HG03439 (cell line): ENCODE results near the gene GNAI1.

Source experiments
- ATAC-seq: cut with Tn5 transposase; IDR thresholded peaks from one replicate; pipeline ENCODE4 v1.9.1; 2021; ENCODE audit warnings: mild to moderate bottlenecking, moderate library complexity; ENCODE audit not compliant: unreplicated experiment

Gene GNAI1

GRCh38 chr7:80131675-80132435 is 2.8 kb upstream of the GNAI1 start:
- ATAC-seq, result no peak

GRCh38 chr7:80132594-80132993 is 2.0 kb upstream of the GNAI1 start:
- ATAC-seq, result no peak

- no peak for ATAC-seq
These were observed 1.1 kb upstream of the GNAI1 start for GRCh38 chr7:80133361-80134114.

DNA sequence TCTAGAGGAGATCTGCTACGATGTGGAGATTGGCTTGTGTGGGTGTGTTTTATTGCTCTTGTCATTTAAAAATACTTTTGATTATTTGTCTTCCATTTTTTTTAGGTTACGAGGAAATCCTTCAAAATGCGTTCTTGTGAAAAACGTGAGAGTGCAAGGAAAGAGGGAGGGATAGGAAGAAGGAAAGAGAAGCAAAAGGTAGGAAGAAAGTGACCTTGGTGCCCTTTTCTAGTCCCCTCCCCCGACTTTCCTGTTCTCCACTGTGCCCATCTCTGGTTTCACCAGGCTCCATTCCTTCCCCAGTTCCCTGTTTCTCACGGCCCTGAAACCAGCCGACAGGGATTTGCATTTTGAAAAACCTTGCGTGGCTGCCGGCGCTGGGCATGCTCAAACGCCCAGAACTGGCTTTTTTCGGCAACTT is 506 bp upstream of the GNAI1 start:
- no peak for ATAC-seq

DNA sequence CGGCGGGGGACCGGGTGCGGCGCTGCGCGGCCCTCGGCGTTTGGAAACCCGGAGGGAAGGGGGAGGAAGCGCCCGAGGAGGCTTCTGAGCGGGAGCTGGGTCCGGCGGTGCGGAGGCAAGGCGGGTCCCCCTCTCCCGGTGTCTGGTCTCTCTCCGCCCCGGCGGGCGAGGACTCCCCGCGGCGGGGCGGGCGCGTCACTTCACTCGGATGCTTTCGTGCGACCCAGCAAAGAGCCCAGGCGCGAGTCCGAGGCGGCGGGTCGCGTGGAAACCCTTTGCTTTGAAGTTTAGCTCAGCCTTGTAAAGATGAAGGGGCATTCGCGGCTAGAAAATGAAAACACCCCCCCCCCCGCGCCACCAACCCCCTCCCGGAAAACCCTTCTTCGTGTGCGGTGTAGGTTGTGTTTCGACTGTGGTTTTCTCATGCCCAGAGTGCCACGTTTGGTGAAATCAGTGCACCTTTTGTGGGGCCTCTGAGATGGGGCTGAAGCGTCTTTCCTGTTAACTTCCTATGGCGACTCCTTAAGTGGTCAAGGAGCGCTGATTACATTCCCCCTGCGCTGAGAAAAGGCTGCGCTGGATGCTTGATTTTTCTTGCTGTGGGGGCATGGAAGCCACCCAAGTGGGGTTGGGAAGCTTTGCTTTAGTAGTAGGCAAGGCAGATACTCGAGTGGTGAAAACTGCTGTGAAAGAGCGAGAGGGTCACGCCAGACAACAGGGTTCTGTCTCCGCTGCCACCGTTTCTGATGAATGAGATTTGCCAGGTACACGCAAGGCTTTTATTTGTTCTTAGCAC is 876 bp downstream of the GNAI1 start:
- peak; percentile 15 for ATAC-seq

DNA sequence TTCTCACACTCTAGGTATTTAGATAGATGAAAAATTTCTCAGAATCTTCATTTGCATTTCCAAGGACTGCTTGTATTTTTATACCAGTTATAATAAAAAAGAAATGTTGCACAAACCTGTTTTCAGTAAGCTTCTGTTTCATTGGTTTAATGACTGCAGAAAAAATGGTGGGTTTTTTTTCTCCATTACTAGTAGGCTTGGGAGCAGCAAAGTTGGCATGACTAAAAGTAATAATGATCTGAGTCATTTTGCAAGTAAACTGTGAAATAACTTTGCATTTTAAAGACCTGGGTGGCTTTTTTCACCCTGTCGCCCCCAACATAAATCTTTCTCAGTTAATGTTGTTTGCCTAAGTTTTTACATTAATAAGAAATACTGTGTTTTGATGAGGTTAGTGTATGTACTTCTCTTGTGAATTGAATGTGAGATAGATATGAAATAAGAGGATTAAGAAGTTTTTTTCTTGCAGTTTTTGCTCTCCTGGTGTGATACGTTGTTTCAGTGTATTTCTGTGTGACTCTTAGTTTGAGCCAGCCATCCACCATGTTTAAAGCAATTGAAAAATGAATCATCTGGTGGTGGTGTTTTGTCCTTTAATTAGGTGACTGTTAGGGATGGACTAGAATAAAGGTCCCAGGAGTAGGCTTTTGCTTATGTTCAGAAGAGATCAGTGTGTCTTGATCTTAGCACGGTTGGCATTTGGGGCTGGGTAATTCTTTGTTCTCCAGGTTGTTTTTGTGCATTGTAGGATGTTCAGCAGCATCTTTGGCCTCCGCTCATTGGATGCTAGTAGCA is 1.8 kb downstream of the GNAI1 start:
- peak; percentile 52 for ATAC-seq

GRCh38 chr7:80137410-80137809 is 2.8 kb downstream of the GNAI1 start:
- no peak for ATAC-seq

DNA sequence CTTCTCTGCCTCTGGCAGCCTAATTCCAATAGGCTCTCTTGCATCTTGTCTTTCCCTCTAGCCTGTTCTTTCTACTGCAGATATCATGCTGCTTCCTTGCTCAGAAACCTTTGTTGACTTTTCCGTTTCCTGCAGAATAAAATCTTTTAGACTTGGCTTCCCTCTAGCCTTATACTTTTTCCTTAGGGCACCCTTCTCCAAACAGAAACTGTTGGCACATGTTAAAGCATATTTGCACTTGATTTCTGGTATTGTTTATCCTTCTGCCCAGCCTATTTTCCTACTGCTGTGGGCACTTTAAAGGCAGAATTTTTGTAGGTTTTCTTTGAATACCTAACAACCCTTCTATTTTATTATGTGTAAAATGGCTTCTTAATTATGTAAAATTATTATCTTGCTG is 4.6 kb downstream of the GNAI1 start:
- no peak for ATAC-seq

- no peak for ATAC-seq
These were observed 5.8 kb downstream of the GNAI1 start for GRCh38 chr7:80140388-80140787.

- ATAC-seq, result no peak
These were observed 6.7 kb downstream of the GNAI1 start for GRCh38 chr7:80141376-80141775.

DNA sequence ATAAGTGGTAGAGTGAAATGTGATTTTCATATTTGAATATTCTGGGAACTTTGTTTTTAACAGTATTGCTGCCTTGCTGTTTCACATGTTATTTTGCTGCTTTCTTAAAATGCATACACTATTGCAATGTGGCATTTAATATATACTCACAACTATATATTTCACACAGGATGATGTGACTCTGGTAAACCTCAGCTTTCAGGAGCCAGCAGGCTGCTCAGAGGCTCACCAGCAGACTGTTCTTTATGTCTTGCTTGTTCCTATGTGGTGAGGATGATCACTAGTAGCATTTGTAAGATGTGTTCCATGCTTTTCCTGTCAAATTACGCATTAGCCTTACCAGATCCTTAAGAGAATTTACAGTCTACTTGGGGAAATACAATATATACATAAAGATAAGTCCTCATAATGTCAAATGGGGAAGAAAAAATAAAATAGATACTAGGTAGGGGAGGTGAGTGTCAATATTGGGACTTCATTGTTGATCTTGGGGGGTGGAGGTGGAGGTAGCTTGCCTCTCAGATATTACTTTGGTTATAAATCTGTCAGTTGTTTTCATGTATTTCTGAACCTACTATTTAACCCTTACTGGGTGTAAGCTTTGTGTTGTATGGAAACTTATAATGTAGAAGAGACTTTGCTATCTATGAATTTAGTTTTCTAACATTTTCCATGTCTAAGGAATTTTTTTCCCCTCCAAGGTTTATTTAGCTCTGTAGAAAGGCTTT is 8.4 kb downstream of the GNAI1 start:
- no peak for ATAC-seq

DNA sequence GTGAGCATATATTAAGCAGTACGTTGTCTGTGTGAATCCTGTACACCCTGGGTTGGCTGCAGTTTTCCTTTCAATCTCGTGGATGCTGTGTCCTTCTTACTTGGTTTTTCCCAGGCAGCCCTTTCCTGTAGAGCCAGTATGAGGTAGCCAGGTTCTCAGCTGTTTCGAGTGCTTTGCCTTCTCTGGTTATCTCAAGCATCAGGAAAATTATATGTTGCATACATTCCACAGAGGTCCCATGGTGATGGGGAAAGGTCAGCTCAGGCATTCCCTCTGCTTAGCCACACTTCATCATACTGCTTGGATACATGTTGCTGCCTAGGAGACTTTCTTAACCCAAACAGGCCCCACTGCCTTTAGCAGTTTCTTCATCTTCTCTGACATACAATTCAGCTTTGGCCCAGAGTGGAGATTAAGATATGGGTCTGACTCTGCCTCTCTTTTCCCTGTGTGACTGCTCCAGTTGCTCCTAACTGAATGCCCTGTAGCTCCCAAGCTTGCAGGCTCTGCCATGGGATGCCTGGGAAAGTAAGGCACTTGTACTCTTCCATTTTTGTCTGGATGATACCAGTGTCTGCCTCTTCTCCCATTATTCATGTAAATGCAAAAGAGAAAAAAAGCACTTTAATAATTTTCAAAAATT is 11.3 kb downstream of the GNAI1 start:
- no peak for ATAC-seq

GRCh38 chr7:80146545-80147182 is 12.0 kb downstream of the GNAI1 start:
- ATAC-seq, result no peak

DNA sequence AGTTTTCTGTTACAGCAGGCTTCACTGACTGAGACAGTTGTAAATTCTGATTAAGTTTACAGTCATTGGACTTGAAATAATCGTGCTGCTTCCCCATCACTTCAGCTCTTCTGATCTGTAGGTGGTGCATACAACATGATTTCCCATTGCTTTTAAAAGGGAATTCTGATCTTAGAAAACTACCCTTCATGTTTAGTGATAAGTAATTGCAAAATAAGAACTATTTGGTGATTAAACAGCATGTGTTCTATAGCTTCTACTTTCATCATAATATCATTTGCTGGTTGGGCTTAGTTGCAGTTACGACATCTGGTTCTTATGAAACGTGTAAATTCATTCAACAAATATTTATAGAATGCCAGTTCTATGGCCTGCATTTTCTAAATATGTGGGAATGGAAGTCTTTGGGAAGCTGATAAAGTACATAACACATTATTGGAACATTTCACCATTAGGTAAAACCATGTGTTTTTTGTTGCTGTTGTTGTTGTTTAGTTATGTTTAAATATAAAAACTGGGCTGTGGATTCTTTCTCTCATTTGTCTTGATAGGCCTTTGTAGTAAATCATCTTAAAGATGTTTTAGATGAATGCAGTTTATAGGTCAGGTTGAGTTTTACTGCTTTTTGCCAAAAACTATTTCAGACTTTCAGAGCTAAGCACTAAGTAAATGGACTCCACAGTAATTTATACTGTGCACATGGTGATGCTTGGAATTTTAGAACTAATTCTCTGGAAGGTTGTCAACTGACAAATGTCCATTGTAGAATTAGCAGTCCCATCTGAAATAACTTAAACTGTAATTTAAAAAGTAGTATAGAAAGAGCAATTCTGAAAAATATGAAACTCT is 13.1 kb downstream of the GNAI1 start:
- ATAC-seq, result no peak

DNA sequence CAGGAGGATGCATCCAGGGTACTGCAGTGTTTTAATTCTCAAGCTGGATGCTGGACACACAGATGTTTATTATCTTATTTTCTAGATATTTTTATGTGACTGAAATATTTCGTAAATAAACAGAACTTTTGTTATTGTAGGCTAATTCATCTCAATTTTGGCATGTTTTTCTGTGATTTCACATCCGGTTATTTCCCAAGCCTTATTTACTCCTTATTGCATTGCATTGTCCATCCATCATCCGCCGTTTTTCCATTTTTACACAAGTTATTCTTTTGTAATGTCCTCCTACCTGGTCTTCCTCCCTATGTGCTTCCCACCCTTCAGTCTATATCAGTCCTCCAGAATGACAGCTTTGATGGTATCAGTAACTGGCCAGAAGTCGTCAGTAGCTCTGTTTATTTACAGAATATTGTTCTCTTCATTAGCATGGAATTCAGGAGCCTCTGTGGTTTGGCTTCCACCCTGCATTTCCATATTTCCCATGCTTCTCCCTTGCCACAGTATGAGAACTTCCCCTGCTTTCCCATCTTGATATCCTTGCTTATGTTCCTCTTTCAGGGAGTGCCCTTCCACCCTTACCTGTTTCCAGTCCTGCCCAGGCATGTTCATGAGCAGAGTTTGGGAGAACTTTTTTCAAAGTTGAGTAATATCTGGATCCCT is 16.1 kb downstream of the GNAI1 start:
- no peak for ATAC-seq

DNA sequence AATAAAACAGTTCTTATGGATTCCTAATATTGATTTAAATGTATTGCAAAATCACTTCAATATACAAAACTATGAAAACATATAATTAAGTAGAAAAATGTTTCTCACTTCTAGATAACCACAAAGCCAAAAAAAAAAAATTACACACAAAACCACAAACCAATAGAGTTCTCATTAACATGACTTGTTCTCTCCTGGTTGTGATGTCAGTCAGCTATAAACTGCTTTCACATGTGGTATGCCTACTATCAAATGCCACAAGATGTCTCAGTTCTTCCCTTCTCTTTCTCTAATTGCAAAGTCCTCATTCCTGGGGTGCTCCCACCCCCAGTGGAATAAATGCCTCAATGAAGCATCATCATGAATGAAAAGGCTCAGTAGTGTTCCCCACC is 16.6 kb downstream of the GNAI1 start:
- no peak for ATAC-seq

GRCh38 chr7:80153446-80153845 is 18.8 kb downstream of the GNAI1 start:
- ATAC-seq, result no peak
